CD4-positive, alpha-beta T cell (primary cell): ENCODE results near the gene ARFIP2. TPM values are rescaled to one million over a fixed set of nuclear protein-coding genes. Genes with fewer than 3 reads are reported as not detected.

Experiments
- ATAC-seq: fragments of 200-7000 bp; cut with Tn5 transposase; one replicate; pipeline ENCODE4 v1.10.0; 2022; ENCODE audit warnings: mild to moderate bottlenecking; ENCODE audit not compliant: poor library complexity
- CTCF ChIA-PET: fragments of 350-600 bp; sonication (Branson Sonifier 250); formaldehyde crosslinking; loops from one replicate; lab custom pipeline; 2021; ENCODE audit warnings: antibody characterized with exemption, inconsistent platforms; lab: Charles Lee
- POLR2A ChIA-PET: fragments of 350-600 bp; sonication (Branson Sonifier 250); formaldehyde crosslinking; loops from one replicate; lab custom pipeline; 2021; ENCODE audit warnings: antibody characterized with exemption, inconsistent platforms; lab: Charles Lee
- DNase-seq, 14 experiments: peaks; one replicate each; pipeline ENCODE4 v3.0.0-alpha.2; 2013 to 2020; ENCODE audit warnings: mixed read lengths in 2 of 14
- H3K27ac ChIP-seq, 2 donors: one replicate each; pipeline versions ENCODE4 v1.5.1 to v1.7.0; 2013; ENCODE audit warnings: low read length in 2 of 2, low read depth in 1 of 2, mild to moderate bottlenecking in 1 of 2
- H3K27me3 ChIP-seq, 2 experiments: 1 replicate in 1 of 2; 2 replicates in 1 of 2; pipeline versions ENCODE4 v1.6.1 to v1.7.0; 2013; ENCODE audit warnings: low read length in 2 of 2, control low read depth in 1 of 2, mild to moderate bottlenecking in 1 of 2, moderate library complexity in 1 of 2; ENCODE audit not compliant: insufficient read depth in 2 of 2, control insufficient read depth in 1 of 2
- H3K36me3 ChIP-seq: one replicate; pipeline ENCODE4 v1.6.1; 2013; ENCODE audit warnings: low read length, control low read depth; ENCODE audit not compliant: insufficient read depth
- H3K4me1 ChIP-seq: one replicate; pipeline ENCODE4 v1.6.1; 2013; ENCODE audit warnings: low read length, control low read depth; ENCODE audit not compliant: insufficient read depth
- H3K4me3 ChIP-seq: one replicate; pipeline ENCODE4 v1.5.1; 2013; ENCODE audit warnings: mild to moderate bottlenecking, low read length, moderate library complexity
- H3K9me3 ChIP-seq, 2 experiments: 1 replicate in 1 of 2; 2 replicates in 1 of 2; pipeline versions ENCODE4 v1.6.1 to v1.7.0; 2013; ENCODE audit warnings: low read length in 2 of 2, mild to moderate bottlenecking in 2 of 2, control low read depth in 1 of 2, moderate library complexity in 1 of 2; ENCODE audit not compliant: control insufficient read depth in 1 of 2, insufficient read depth in 1 of 2
- H3K27ac Mint-ChIP-seq: one replicate; pipeline ENCODE4 v1.8.0; 2020; ENCODE audit warnings: mixed read lengths
- H3K27me3 Mint-ChIP-seq: one replicate; pipeline ENCODE4 v1.8.0; 2021; ENCODE audit warnings: mixed read lengths
- H3K36me3 Mint-ChIP-seq: one replicate; pipeline ENCODE4 v1.8.0; 2021; ENCODE audit warnings: low read depth, mixed read lengths
- H3K4me1 Mint-ChIP-seq: one replicate; pipeline ENCODE4 v1.8.0; 2021; ENCODE audit warnings: low read depth, mixed read lengths
- H3K4me3 Mint-ChIP-seq: one replicate; pipeline ENCODE4 v1.8.0; 2020; ENCODE audit warnings: mild to moderate bottlenecking, mixed read lengths
- H3K9me3 Mint-ChIP-seq: one replicate; pipeline ENCODE4 v1.8.0; 2020; ENCODE audit warnings: mixed read lengths
- CTCF ChIP-seq: fragments of 200-600 bp; IDR thresholded peaks from one replicate; pipeline ENCODE4 v1.8.0; 2022; ENCODE audit warnings: antibody characterized with exemption, mild to moderate bottlenecking
- intact Hi-C, 2 experiments: fragments of 100-400 bp; cut with DNase I in 1 of 2; cut with micrococcal nuclease in 1 of 2; formaldehyde crosslinking; loops; one replicate each; pipeline versions ENCODE4 v1.15.1 to v1.9.0; 2023 to 2025; cut with DNase I, micrococcal nuclease
- total RNA-seq, 174 experiments: library from RNA in 2 of 174; stranded (reverse) in 2 of 174; gene quantifications; one replicate each; pipeline ENCODE4 v1.2.3 and lab custom pipeline; 2021 to 2026

ARFIP2 gene
- total RNA-seq, 2 experiments from 2014 or later: 78.1 to 80.5 TPM

GRCh38 chr11:6440906-6441358, 40.2 kb downstream of the ARFIP2 start, which contains the start of gene HPX:
Gene HPX (minus strand): TSS chr11:6440987. CDS start chr11:6440963, 24 bp downstream.
- no peaks in the 10 kb centered on the region for H3K36me3 Mint-ChIP-seq
- ChIA-PET CTCF (interaction anchor here (11.8 kb wide), 1 partner anchor 62 kb away, joined by 230 read pairs; no protein-coding TSS in a partner anchor), POLR2A (interaction anchor here (1.0 to 1.3 kb wide), 2 partner anchors 39 to 62 kb away, joined by 3 to 11 read pairs; no protein-coding TSS in a partner anchor)
- H3K4me3 Mint-ChIP-seq: no peak within 1 kb of the TSS
- Histone ChIP-seq H3K36me3 (no peaks in the 10 kb centered on the region), H3K4me1 (peaks cover 33% of the 10 kb centered on the region), H3K27ac (no peak within 1 kb of the TSS), H3K4me3 (no peak within 1 kb of the TSS), H3K9me3 (no peaks in the 10 kb centered on the region), H3K27me3 (no peaks in the 10 kb centered on the region)
- TF ChIP-seq CTCF: no peak
- no peaks in the 10 kb centered on the region for H3K4me1 Mint-ChIP-seq
- H3K27me3 Mint-ChIP-seq: no peaks in the 10 kb centered on the region
- ATAC-seq (no peak), DNase-seq (no peak)
- H3K9me3 Mint-ChIP-seq: no peaks in the 10 kb centered on the region
- intact Hi-C loops: no loop called here
- no peak within 1 kb of the TSS for H3K27ac Mint-ChIP-seq

- no peaks in the 10 kb centered on the region for H3K9me3 ChIP-seq
- ChIA-PET CTCF (interaction anchor here (0.7 to 11.8 kb wide), 9 partner anchors 15 to 60 kb away, joined by 3 to 230 read pairs (median 4); partner anchors contain the start of genes APBB1 and SMPD1), POLR2A (interaction anchor here (0.9 to 2.4 kb wide), 6 partner anchors 25 to 61 kb away, joined by 3 to 21 read pairs (median 6); partner anchors contain the start of genes ARFIP2, SMPD1 and TIMM10B)
- no peaks in the 10 kb centered on the region for H3K36me3 ChIP-seq
- peak in 8 of 14 experiments; percentile 17 to 73 (median 37) for DNase-seq
- no peaks in the 10 kb centered on the region for H3K36me3 Mint-ChIP-seq
- no peak overlapping the region for H3K4me3 Mint-ChIP-seq
- H3K27me3 ChIP-seq: no peaks in the 10 kb centered on the region
- no peaks in the 10 kb centered on the region for H3K9me3 Mint-ChIP-seq
- peak; percentile 67 for TF ChIP-seq CTCF
- peak; percentile 59 for ATAC-seq
- no peak overlapping the region for H3K4me3 ChIP-seq
- H3K27ac ChIP-seq: no peak overlapping the region
- no peak overlapping the region for H3K27ac Mint-ChIP-seq
- no peaks in the 10 kb centered on the region for H3K27me3 Mint-ChIP-seq
- no peaks in the 10 kb centered on the region for H3K4me1 Mint-ChIP-seq
- intact Hi-C loops: loop anchor here in 1 of 2 experiments (1.0 kb wide), 1 partner anchor 60 kb away; no protein-coding TSS in a partner anchor
- H3K4me1 ChIP-seq: peaks cover 33% of the 10 kb centered on the region
Observed at GRCh38 chr11:6438979-6439571, 42.1 kb downstream of the ARFIP2 start.

GRCh38 chr11:6437993-6438392, 43.1 kb downstream of the ARFIP2 start:
- H3K27ac ChIP-seq: no peak overlapping the region
- intact Hi-C loops: no loop called here
- H3K27me3 ChIP-seq: no peaks in the 10 kb centered on the region
- TF ChIP-seq CTCF: no peak
- Mint-ChIP-seq H3K36me3 (no peaks in the 10 kb centered on the region), H3K27ac (no peak overlapping the region), H3K9me3 (no peaks in the 10 kb centered on the region), H3K27me3 (no peaks in the 10 kb centered on the region), H3K4me1 (no peaks in the 10 kb centered on the region), H3K4me3 (no peak overlapping the region)
- ATAC-seq (peak; percentile 32), DNase-seq (peak in 3 of 14 experiments; percentile 35 to 54 (median 37))
- ChIA-PET POLR2A (interaction anchor here (0.9 to 2.4 kb wide), 8 partner anchors 24 to 60 kb away, joined by 3 to 21 read pairs (median 5); partner anchors contain the start of genes ARFIP2, SMPD1 and TIMM10B), CTCF (interaction anchor here (0.9 to 11.8 kb wide), 6 partner anchors 16 to 59 kb away, joined by 3 to 230 read pairs (median 6); partner anchors contain the start of gene APBB1)
- H3K4me1 ChIP-seq: peaks cover 26% of the 10 kb centered on the region
- no peaks in the 10 kb centered on the region for H3K36me3 ChIP-seq
- H3K9me3 ChIP-seq: no peaks in the 10 kb centered on the region
- H3K4me3 ChIP-seq: no peak overlapping the region
